Measurements from ENCODE around the gene AMELX.

Gene AMELX

GRCh38 chrX:11341274-11342201 is 48.3 kb downstream of the AMELX start:
- TF ChIP-seq ZFX (IDR thresholded peaks at IDR 0.05; ENCODE audit: borderline replicate concordance) (no peak), CTCF (IDR thresholded peaks at IDR 0.05) (no peak)
- H3K27ac ChIP-seq: no peak overlapping the region; the same call in 1 of the 2 replicates

- H3K27ac ChIP-seq: no peak overlapping the region
- no peak for TF ChIP-seq ZFX (IDR thresholded peaks at IDR 0.05; ENCODE audit: borderline replicate concordance)
- TF ChIP-seq CTCF (IDR thresholded peaks at IDR 0.05): no peak
Observed at GRCh38 chrX:11342673-11343072, 49.5 kb downstream of the AMELX start.

GRCh38 chrX:11346121-11346682 is 53.0 kb downstream of the AMELX start:
- TF ChIP-seq CTCF (IDR thresholded peaks at IDR 0.05): no peak
- TF ChIP-seq ZFX (IDR thresholded peaks at IDR 0.05; ENCODE audit: borderline replicate concordance): no peak
- H3K27ac ChIP-seq: no peak overlapping the region

GRCh38 chrX:11347300-11347699 is 54.1 kb downstream of the AMELX start:
- TF ChIP-seq ZFX (IDR thresholded peaks at IDR 0.05; ENCODE audit: borderline replicate concordance) (no peak), CTCF (IDR thresholded peaks at IDR 0.05) (no peak)

GRCh38 chrX:11349020-11349419 is 55.8 kb downstream of the AMELX start:
- no peak overlapping the region for H3K27ac ChIP-seq
- TF ChIP-seq ZFX (IDR thresholded peaks at IDR 0.05; ENCODE audit: borderline replicate concordance) (no peak), CTCF (IDR thresholded peaks at IDR 0.05) (no peak)

More at GRCh38 chrX:11347300-11347699, 54.1 kb downstream of the AMELX start:
- no peak overlapping the region for H3K27ac ChIP-seq

- TF ChIP-seq CTCF (IDR thresholded peaks at IDR 0.05): no peak
- TF ChIP-seq ZFX (IDR thresholded peaks at IDR 0.05; ENCODE audit: borderline replicate concordance): no peak
- peak overlapping the region; percentile 86 for H3K27ac ChIP-seq
Observed at GRCh38 chrX:11349661-11350337, 56.6 kb downstream of the AMELX start.
